Left lung (tissue), 10 donors: ENCODE data around the gene SFXN4. TPM values are rescaled to one million over a fixed set of nuclear protein-coding genes. Genes with fewer than 3 reads are reported as not detected.
"Not testable (repeated sequence)": the region's sequence is repeated elsewhere in the genome, so short reads cannot be mapped to it uniquely, and the experiment has no call there.

Experiments
- ATAC-seq: fragments of 200-7000 bp; cut with Tn5 transposase; one replicate; pipeline ENCODE4 v1.9.1; 2020; ENCODE audit warnings: moderate library complexity
- DNase-seq, 4 donors: peaks; one replicate each; pipeline ENCODE4 v3.0.0-alpha.2; 2013 to 2020
- H3K27ac ChIP-seq, 2 donors: fragments of 200-600 bp; sonication (generic) in 1 of 2; one replicate each; pipeline versions ENCODE4 v1.5.0 to v1.8.0; 2020 to 2021
- H3K27me3 ChIP-seq, 2 donors: fragments of 200-600 bp; sonication (generic) in 1 of 2; one replicate each; pipeline versions ENCODE4 v1.5.0 to v1.8.0; 2020 to 2021
- H3K36me3 ChIP-seq, 2 donors: fragments of 200-600 bp; sonication (generic) in 1 of 2; one replicate each; pipeline versions ENCODE4 v1.5.0 to v1.8.0; 2020 to 2021
- H3K4me1 ChIP-seq, 2 donors: fragments of 200-600 bp; one replicate each; pipeline ENCODE4 v1.8.0; 2021
- H3K4me3 ChIP-seq, 2 donors: fragments of 200-600 bp; sonication (generic) in 1 of 2; one replicate each; pipeline versions ENCODE4 v1.5.0 to v1.8.0; 2020 to 2021; ENCODE audit warnings: mild to moderate bottlenecking in 1 of 2
- H3K9me3 ChIP-seq, 2 donors: fragments of 200-600 bp; sonication (generic) in 1 of 2; one replicate each; pipeline versions ENCODE4 v1.5.0 to v1.8.0; 2020 to 2021
- intact Hi-C, 2 donors: fragments of 100-400 bp; cut with DNase I; formaldehyde crosslinking; loops; one replicate each; pipeline versions ENCODE4 v1.11.2 to v1.14.2; 2022
- polyA plus RNA-seq, 6 donors: library from polyadenylated mRNA; unstranded; fragments of 120-200 nt; gene quantifications; one replicate each; pipeline ENCODE4 v1.2.1, GENCODE V29; 2013; ENCODE audit not compliant: insufficient read length in 6 of 6
- total RNA-seq, 2 donors: library from RNA; stranded (reverse); fragmentation: NEBNext Ultra II Directional; extraction: Animal tissue kit (Norgen Biotek cat#: 25700); gene quantifications; one replicate each; pipeline ENCODE4 v1.2.1, GENCODE V29; 2021
- TF ChIP-seq, protein P1 (sequence below), 2 donors: fragments of 200-600 bp; sonication (generic) in 1 of 2; IDR thresholded peaks; one replicate each; pipeline versions ENCODE4 v1.5.0 to v1.8.0; 2021; ENCODE audit warnings: antibody characterized with exemption in 2 of 2
- donor health status: DM: no; HTN: yes; CAD: no.
- donor health status: DM: no; HTN: no; CAD: no.

Gene SFXN4
- total and polyA plus RNA-seq, 8 donors, result 13.2 to 34.2 (median 24.1) TPM

DNA sequence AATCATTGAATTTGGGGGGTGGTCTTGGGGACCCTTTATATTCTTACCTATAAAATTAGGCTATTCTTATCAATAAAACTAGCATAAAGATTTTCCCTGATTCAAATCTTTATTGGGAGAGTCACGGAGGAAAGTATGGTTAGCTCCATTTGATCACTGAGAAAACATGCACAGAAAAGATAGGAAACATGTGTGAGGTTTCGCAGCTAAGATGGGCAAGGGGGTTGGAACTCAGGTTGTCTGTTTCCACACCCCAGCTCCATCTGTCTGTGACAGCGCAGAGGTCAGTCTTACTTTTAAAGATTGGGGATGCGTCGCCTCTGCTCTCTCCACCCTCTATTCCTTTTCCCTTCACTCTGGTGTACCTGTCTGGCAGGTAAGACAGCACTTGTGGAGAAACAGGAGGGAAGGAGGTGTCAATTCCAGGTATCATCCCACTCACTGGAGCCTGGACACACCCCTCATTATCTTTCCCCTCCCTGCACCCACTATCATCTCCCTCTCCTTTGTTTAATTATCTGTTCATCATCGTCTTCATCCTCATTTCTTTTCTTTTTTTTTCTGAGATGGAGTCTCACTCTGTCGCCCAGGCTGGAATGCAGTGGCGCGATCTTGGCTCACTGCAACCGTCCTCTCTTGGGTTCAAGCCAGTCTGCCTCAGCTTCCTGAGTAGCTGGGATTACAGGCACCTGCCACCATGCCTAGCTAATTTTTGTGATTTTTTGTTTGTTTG lies 64.0 kb downstream of the SFXN4 start:
- no peak for ATAC-seq
- intact Hi-C loops, result no loop called here
- peak overlapping the region in 1 of 2 donors; percentile 4 for H3K27ac ChIP-seq

DNA sequence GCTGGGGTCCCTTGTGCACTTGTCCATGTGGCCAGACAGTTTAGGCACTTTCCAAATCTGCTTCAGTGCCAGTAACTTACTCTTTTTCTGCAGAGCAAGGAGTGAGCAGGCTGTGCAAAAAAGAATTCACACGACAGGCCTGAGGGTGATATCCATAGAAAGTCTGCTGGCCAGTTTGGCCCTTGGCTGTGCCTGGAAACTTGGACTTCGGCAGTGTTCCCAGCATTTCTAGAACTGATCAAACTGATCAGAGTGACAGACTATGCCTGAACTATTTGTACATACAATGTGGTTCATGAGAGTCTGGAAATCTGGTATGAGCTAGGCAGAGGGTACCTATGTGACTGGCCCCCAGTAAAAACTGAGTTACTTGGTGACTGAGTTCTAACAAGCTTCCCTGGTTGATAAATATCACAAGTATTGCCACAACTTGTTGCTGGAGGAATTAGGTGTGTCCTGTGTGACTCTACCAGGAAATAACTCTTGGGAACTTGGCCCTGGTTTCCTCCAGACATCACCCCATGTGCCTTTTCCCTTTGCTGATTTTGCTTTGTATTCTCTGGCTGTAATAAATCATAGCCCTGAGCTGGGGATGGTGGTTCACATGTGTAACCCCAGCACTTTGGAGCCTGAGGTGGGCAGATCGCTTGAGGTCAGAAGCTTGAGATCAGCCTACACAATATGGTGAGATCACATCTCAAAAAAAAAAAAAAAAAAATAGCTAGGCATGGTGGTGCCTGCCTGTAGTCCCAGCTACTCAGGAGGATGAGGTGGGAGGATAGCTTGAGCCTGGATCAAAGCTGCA lies 64.9 kb downstream of the SFXN4 start:
- TF ChIP-seq, protein P1, sequence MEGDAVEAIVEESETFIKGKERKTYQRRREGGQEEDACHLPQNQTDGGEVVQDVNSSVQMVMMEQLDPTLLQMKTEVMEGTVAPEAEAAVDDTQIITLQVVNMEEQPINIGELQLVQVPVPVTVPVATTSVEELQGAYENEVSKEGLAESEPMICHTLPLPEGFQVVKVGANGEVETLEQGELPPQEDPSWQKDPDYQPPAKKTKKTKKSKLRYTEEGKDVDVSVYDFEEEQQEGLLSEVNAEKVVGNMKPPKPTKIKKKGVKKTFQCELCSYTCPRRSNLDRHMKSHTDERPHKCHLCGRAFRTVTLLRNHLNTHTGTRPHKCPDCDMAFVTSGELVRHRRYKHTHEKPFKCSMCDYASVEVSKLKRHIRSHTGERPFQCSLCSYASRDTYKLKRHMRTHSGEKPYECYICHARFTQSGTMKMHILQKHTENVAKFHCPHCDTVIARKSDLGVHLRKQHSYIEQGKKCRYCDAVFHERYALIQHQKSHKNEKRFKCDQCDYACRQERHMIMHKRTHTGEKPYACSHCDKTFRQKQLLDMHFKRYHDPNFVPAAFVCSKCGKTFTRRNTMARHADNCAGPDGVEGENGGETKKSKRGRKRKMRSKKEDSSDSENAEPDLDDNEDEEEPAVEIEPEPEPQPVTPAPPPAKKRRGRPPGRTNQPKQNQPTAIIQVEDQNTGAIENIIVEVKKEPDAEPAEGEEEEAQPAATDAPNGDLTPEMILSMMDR (IDR thresholded peaks at IDR 0.05), result no peak
- no peaks in the 10 kb centered on the region for H3K9me3 ChIP-seq
- no peaks in the 10 kb centered on the region for H3K27me3 ChIP-seq
- peak overlapping the region in 1 of 2 donors; percentile 4 for H3K27ac ChIP-seq
- ATAC-seq (no peak), DNase-seq (no peak)
- H3K4me3 ChIP-seq, result no peak overlapping the region
- H3K4me1 ChIP-seq, result peaks cover 10 to 14% of the 10 kb centered on the region in 2 donors
- no peaks in the 10 kb centered on the region for H3K36me3 ChIP-seq
- intact Hi-C loops, result no loop called here

More for the DNA sequence above, 64.0 kb downstream of the SFXN4 start:
- Histone ChIP-seq H3K27me3 (no peaks in the 10 kb centered on the region), H3K9me3 (no peaks in the 10 kb centered on the region), H3K4me1 (peaks cover 10 to 21% of the 10 kb centered on the region in 2 donors), H3K36me3 (no peaks in the 10 kb centered on the region), H3K4me3 (no peak overlapping the region)
- TF ChIP-seq, protein P1 (IDR thresholded peaks at IDR 0.05), result no peak
- DNase-seq, result no peak

DNA sequence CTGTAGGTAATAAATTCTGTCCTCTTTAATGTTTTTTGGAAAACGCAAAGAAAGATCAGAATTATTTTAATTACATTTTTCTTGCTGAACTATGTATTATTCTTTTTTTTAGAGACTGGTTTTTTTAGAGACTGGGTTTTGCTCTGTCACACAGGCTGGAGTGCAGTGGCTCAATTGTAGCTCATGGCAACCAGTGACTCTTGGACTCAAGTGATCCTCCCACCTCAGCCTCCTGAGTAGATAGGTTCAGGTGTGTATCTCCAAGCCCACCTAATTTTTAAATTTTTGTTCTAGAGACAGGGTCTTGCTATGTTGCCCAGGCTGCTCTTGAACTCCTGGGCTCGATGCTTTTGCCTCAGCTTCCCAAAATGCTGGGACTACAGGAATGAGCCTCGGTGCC lies 66.9 kb downstream of the SFXN4 start:
- intact Hi-C loops, result no loop called here
- H3K9me3 ChIP-seq, result no peaks in the 10 kb centered on the region
- ATAC-seq, result no peak
- DNase-seq, result no peak
- no peak overlapping the region for H3K27ac ChIP-seq
- no peak overlapping the region for H3K4me3 ChIP-seq
- peaks cover 0 to 3% of the 10 kb centered on the region in 2 donors for H3K4me1 ChIP-seq
- no peaks in the 10 kb centered on the region for H3K27me3 ChIP-seq
- TF ChIP-seq, protein P1 (IDR thresholded peaks at IDR 0.05), result no peak
- no peaks in the 10 kb centered on the region for H3K36me3 ChIP-seq

DNA sequence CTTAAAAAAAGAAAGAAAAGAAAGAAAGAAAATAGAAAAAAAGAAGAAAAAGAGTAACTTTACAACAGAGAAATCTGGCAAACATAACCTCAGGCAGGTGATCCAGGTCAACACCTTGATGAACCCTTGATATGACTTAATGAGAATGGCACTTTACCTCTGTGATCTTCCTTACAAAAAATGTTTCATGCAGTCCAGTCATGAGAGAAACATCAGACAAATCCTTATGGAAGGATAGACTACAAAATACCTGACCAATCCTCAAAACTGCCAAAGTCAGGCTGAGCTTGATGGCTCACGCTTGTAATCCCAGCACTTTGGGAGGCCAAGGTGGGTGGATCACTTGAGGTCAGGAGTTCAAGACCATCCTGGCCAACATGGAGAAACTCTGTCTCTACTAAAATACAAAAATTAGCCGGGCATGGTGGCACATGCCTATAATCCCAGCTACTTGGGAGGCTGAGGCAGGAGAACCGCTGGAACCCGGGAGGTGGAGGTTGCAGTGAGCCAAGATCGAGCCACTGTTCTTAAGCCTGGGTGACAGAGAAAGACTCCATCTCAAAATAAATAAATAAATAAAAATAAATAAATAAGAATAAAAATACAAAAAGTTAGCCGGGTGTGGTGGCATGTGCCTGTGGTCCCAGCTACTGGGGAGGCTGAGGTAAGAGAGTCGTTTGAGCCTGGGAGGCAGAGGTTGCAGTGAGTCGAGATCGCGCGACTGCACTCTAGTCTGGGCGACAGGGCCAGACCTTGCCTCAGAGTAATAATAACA lies 68.7 kb downstream of the SFXN4 start:
- H3K27ac ChIP-seq, intact Hi-C loops, H3K27me3 ChIP-seq, H3K4me3 ChIP-seq, ATAC-seq, H3K36me3 ChIP-seq, H3K4me1 ChIP-seq, H3K9me3 ChIP-seq, DNase-seq: not testable (repeated sequence)

DNA sequence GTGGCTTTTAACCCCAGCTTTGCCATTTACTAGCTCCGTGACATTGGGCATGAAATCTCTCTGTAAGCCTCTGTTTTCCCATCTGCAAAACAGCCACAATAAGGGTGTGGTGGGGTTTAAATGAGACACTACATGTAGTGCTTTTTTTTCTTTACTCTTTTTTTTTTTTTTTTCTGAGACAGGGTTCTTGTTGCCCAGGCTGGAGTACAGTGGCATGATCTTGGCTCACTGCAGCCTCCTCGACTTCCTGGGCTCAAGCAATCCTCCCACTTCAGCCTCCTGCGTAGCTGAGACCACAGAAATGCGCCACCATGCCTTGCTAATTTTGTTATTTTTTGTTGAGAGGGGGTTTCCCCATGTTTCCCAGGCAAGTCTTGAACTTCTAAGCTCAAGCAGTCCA lies 69.9 kb downstream of the SFXN4 start:
- Histone ChIP-seq H3K4me3 (no peak overlapping the region), H3K9me3 (no peaks in the 10 kb centered on the region), H3K27ac (no peak overlapping the region), H3K27me3 (no peaks in the 10 kb centered on the region), H3K4me1 (peaks cover 0 to 8% of the 10 kb centered on the region in 2 donors), H3K36me3 (no peaks in the 10 kb centered on the region)
- TF ChIP-seq, protein P1 (IDR thresholded peaks at IDR 0.05), result no peak
- no peak for DNase-seq
- ATAC-seq, result no peak
- intact Hi-C loops, result no loop called here
